Neutrophil (primary cell): ENCODE results near the gene SCAI.
"Not testable (repeated sequence)": the region's sequence is repeated elsewhere in the genome, so short reads cannot be mapped to it uniquely, and the experiment has no call there.

Source experiments
- H3K27ac ChIP-seq: fragments of 200-600 bp; sonication (generic); 2 replicates; pipeline ENCODE4 v1.5.1; 2016; ENCODE audit warnings: mild to moderate bottlenecking, moderate library complexity
- H3K27me3 ChIP-seq: fragments of 200-600 bp; sonication (generic); 2 replicates; pipeline ENCODE4 v1.6.0; 2016; ENCODE audit warnings: mild to moderate bottlenecking
- H3K36me3 ChIP-seq: fragments of 200-600 bp; sonication (generic); 2 replicates; pipeline ENCODE4 v1.5.1; 2017
- H3K4me1 ChIP-seq, 2 experiments: fragments of 200-600 bp in 1 of 2; sonication (generic) in 1 of 2; 1 replicate in 1 of 2; 2 replicates in 1 of 2; pipeline versions ENCODE4 v1.5.1 to v1.6.1; 2013 to 2016; ENCODE audit warnings: low read depth in 1 of 2, low read length in 1 of 2, mild to moderate bottlenecking in 1 of 2, moderate library complexity in 1 of 2; ENCODE audit not compliant: control insufficient read depth in 1 of 2, insufficient read depth in 1 of 2
- H3K4me3 ChIP-seq, 2 experiments: fragments of 200-600 bp in 1 of 2; sonication (generic) in 1 of 2; 1 replicate in 1 of 2; 2 replicates in 1 of 2; pipeline ENCODE4 v1.5.1; 2013 to 2016; ENCODE audit warnings: low read depth in 1 of 2, low read length in 1 of 2, mild to moderate bottlenecking in 1 of 2, moderate library complexity in 1 of 2
- H3K9me3 ChIP-seq: fragments of 200-600 bp; sonication (generic); 2 replicates; pipeline ENCODE4 v1.5.1; 2016
- TF ChIP-seq, protein P1 (sequence below): fragments of 200-600 bp; sonication (generic); IDR thresholded peaks from 2 replicates; pipeline ENCODE4 v1.5.1; 2016; ENCODE audit warnings: antibody characterized with exemption

SCAI gene

GRCh38 chr9:124969401-124969800, 173.9 kb downstream of the SCAI start:
- Histone ChIP-seq H3K27me3 (no peaks in the 10 kb centered on the region), H3K9me3 (no peaks in the 10 kb centered on the region), H3K4me3 (no peak overlapping the region), H3K27ac (no peak overlapping the region), H3K36me3 (peaks cover under 1% of the 10 kb centered on the region), H3K4me1 (peaks cover 20 to 21% of the 10 kb centered on the region in 2 experiments)
- TF ChIP-seq, protein P1, sequence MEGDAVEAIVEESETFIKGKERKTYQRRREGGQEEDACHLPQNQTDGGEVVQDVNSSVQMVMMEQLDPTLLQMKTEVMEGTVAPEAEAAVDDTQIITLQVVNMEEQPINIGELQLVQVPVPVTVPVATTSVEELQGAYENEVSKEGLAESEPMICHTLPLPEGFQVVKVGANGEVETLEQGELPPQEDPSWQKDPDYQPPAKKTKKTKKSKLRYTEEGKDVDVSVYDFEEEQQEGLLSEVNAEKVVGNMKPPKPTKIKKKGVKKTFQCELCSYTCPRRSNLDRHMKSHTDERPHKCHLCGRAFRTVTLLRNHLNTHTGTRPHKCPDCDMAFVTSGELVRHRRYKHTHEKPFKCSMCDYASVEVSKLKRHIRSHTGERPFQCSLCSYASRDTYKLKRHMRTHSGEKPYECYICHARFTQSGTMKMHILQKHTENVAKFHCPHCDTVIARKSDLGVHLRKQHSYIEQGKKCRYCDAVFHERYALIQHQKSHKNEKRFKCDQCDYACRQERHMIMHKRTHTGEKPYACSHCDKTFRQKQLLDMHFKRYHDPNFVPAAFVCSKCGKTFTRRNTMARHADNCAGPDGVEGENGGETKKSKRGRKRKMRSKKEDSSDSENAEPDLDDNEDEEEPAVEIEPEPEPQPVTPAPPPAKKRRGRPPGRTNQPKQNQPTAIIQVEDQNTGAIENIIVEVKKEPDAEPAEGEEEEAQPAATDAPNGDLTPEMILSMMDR, result no peak

- H3K4me1 ChIP-seq, result peaks cover 28 to 29% of the 10 kb centered on the region in 2 experiments
- TF ChIP-seq, protein P1, result no peak
Measured at GRCh38 chr9:124968238-124968637, 175.1 kb downstream of the SCAI start.

DNA sequence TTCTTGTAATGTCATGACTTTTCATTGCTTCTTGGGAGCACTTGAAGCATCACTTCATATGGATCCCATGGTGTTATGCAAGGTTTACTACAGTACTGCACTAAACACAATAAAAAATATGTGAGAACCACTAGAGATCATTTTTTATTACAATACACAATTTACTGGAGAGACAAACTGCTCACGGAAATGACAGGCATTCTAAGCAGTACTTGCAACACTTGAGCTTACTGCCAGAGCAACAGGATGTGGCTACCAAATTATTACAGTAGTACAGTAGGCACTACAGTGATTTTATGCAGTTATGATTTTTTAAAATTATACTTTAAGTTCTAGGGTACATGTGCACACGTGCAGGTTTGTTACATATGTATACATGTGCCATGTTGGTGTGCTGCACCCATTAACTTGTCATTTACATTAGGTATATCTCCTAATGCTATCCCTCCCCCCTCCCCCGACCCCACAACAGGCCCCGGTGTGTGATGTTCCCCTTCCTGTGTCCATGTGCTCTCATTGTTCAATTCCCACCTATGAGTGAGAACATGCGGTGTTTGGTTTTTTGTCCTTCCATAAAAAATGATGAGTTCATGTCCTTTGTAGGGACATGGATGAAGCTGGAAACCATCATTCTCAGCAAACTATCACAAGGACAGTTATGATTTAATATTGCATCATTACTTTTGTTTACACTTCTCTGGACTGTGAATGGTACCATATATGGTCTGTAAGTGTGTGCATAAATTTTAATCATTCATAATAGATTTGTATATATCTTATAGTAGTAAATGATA, 177.4 kb downstream of the SCAI start:
- H3K27me3 ChIP-seq, H3K36me3 ChIP-seq, H3K4me3 ChIP-seq, H3K9me3 ChIP-seq: not testable (repeated sequence)
- Histone ChIP-seq H3K4me1 (peaks cover 28 to 29% of the 10 kb centered on the region in 2 experiments), H3K27ac (peak overlapping the region; percentile 28)

More at GRCh38 chr9:124968238-124968637, 175.1 kb downstream of the SCAI start:
- no peaks in the 10 kb centered on the region for H3K9me3 ChIP-seq
- H3K27ac ChIP-seq, result no peak overlapping the region
- no peak overlapping the region for H3K4me3 ChIP-seq
- no peaks in the 10 kb centered on the region for H3K36me3 ChIP-seq
- H3K27me3 ChIP-seq, result no peaks in the 10 kb centered on the region

- H3K9me3 ChIP-seq, result no peaks in the 10 kb centered on the region
- H3K4me3 ChIP-seq, result peak overlapping the region in 1 of 2 experiments; percentile 23
- peak overlapping the region; percentile 42 for H3K27ac ChIP-seq
- H3K36me3 ChIP-seq, result no peaks in the 10 kb centered on the region
- no peaks in the 10 kb centered on the region for H3K27me3 ChIP-seq
- TF ChIP-seq, protein P1, result no peak
- peaks cover 28 to 29% of the 10 kb centered on the region in 2 experiments for H3K4me1 ChIP-seq
Measured at GRCh38 chr9:124964604-124965003, 178.7 kb downstream of the SCAI start.

GRCh38 chr9:124964056-124964455, 179.3 kb downstream of the SCAI start:
- H3K27me3 ChIP-seq, result no peaks in the 10 kb centered on the region
- peak overlapping the region; percentile 42 for H3K27ac ChIP-seq
- no peaks in the 10 kb centered on the region for H3K9me3 ChIP-seq
- no peaks in the 10 kb centered on the region for H3K36me3 ChIP-seq
- TF ChIP-seq, protein P1, result no peak
- H3K4me1 ChIP-seq, result peaks cover 28 to 29% of the 10 kb centered on the region in 2 experiments
- H3K4me3 ChIP-seq, result no peak overlapping the region

GRCh38 chr9:124960409-124960752, 182.9 kb downstream of the SCAI start:
- H3K27me3 ChIP-seq, result no peaks in the 10 kb centered on the region
- H3K9me3 ChIP-seq, result no peaks in the 10 kb centered on the region
- no peaks in the 10 kb centered on the region for H3K36me3 ChIP-seq
- H3K27ac ChIP-seq, result no peak overlapping the region
- TF ChIP-seq, protein P1, result no peak
- H3K4me3 ChIP-seq, result no peak overlapping the region
- peaks cover 17% of the 10 kb centered on the region in 2 experiments for H3K4me1 ChIP-seq

DNA sequence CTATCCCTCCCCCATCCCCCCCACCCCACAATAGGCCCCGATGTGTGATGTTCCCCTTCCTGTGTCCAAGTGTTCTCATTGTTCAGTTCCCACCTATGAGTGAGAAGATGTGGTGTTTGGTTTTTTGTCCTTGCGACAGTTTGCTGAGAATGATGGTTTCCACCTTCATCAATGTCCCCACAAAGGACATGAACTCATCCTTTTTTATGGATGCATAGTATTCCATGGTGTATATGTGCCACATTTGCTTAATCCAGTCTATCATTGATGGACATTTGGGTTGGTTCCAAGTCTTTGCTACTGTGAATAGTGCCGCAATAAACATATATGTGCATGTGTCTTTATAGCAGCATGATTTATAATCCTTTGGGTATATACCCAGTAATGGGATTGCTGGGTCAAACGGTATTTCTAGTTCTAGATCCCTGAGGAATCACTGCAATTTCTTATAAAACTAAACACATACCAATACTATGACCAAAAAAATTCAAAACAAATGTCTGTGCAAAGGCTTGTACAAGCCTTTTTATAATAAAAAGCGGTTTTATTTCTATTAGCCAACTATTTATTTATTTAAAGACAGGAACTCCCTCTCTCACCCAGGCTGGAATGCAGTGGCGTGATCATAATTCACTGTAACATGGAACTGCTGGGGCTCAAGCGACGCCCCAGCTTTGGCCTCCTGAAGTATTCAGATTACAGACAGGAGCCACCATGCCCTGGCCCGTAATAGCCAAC, 183.5 kb downstream of the SCAI start:
- H3K4me3 ChIP-seq, H3K27me3 ChIP-seq, H3K36me3 ChIP-seq, H3K9me3 ChIP-seq, H3K27ac ChIP-seq: not testable (repeated sequence)
- H3K4me1 ChIP-seq, result peaks cover 12% of the 10 kb centered on the region in 2 experiments
